Activated B cell treated with CpG ODN at 0.5 μM for 24 hours (primary cell): Measurements from ENCODE around the gene SERTM2. TPM values are rescaled to one million over a fixed set of nuclear protein-coding genes. Genes with fewer than 3 reads are reported as not detected.
"Not testable (repeated sequence)": the region's sequence is repeated elsewhere in the genome, so short reads cannot be mapped to it uniquely, and the experiment has no call there.

Experiments used
- ATAC-seq: fragments of 200-7000 bp; cut with Tn5 transposase; one replicate; pipeline ENCODE4 v1.10.0; 2021; ENCODE audit warnings: low read depth, mild to moderate bottlenecking, moderate library complexity
- CTCF ChIA-PET: fragments of 350-600 bp; sonication (Branson Sonifier 250); formaldehyde crosslinking; loops from one replicate; lab custom pipeline; 2021; ENCODE audit warnings: antibody characterized with exemption; lab: Charles Lee
- POLR2A ChIA-PET: fragments of 350-600 bp; sonication (Branson Sonifier 250); formaldehyde crosslinking; loops from one replicate; lab custom pipeline; 2021; ENCODE audit warnings: antibody characterized with exemption; lab: Charles Lee
- DNase-seq: peaks from one replicate; pipeline ENCODE4 v3.0.0; 2022
- H3K27ac Mint-ChIP-seq: one replicate; pipeline ENCODE4 v1.8.0; 2020; ENCODE audit warnings: mixed read lengths
- H3K27me3 Mint-ChIP-seq: one replicate; pipeline ENCODE4 v1.8.0; 2021; ENCODE audit warnings: mixed read lengths
- H3K36me3 Mint-ChIP-seq: one replicate; pipeline ENCODE4 v1.8.0; 2021; ENCODE audit warnings: low read depth, mixed read lengths
- H3K4me1 Mint-ChIP-seq: one replicate; pipeline ENCODE4 v1.8.0; 2021; ENCODE audit warnings: mixed read lengths
- H3K4me3 Mint-ChIP-seq: one replicate; pipeline ENCODE4 v1.8.0; 2020; ENCODE audit warnings: mild to moderate bottlenecking, mixed read lengths
- H3K9me3 Mint-ChIP-seq: one replicate; pipeline ENCODE4 v1.8.0; 2020; ENCODE audit warnings: mixed read lengths
- intact Hi-C: fragments of 100-400 bp; cut with micrococcal nuclease; formaldehyde crosslinking; loops from one replicate; pipeline ENCODE4 v1.15.1; 2024
- total RNA-seq: library from RNA; stranded (reverse); gene quantifications from 2 replicates; pipeline ENCODE4 v1.2.3, GENCODE V29; 2022
- TF ChIP-seq, protein P1 (sequence below): fragments of 200-600 bp; IDR thresholded peaks from one replicate; pipeline ENCODE4 v1.8.0; 2022; ENCODE audit warnings: antibody characterized with exemption, mild to moderate bottlenecking

SERTM2 gene
- total RNA-seq, 1 donor from 2014 or later = not detected

DNA sequence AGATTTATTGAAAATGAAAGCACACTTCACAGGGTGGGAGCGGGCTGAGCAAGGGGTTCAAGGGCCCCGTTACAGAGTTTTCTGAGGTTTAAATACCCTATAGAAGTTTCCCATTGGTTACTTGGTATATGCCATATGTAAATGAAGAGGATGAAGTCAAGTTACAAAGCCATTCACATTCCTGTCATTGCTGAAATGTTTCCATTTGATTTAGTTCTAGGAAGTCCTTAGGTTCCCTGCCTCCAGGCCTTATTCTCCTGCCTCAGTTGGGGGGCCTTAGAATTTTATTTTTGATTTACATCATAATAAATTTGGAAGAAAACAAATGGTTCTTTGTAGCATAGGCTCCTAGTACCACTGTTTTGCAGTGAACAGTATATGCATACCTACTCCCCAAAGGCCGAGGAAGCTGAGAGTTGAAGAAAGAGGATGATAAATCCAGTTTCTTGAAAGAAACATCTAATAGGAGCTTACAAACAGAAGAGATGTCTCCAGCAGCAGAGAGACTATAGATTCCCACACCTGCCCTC, 31.8 kb downstream of the SERTM2 start:
- Mint-ChIP-seq H3K36me3 (no peaks in the 10 kb centered on the region), H3K27ac (no peak overlapping the region), H3K27me3 (no peaks in the 10 kb centered on the region), H3K4me1 (no peaks in the 10 kb centered on the region), H3K4me3 (no peak overlapping the region), H3K9me3 (no peaks in the 10 kb centered on the region)
- intact Hi-C loops = no loop called here
- CTCF ChIA-PET = no interaction called here
- ATAC-seq (no peak), DNase-seq (no peak)
- POLR2A ChIA-PET = no interaction called here
- TF ChIP-seq, protein P1, sequence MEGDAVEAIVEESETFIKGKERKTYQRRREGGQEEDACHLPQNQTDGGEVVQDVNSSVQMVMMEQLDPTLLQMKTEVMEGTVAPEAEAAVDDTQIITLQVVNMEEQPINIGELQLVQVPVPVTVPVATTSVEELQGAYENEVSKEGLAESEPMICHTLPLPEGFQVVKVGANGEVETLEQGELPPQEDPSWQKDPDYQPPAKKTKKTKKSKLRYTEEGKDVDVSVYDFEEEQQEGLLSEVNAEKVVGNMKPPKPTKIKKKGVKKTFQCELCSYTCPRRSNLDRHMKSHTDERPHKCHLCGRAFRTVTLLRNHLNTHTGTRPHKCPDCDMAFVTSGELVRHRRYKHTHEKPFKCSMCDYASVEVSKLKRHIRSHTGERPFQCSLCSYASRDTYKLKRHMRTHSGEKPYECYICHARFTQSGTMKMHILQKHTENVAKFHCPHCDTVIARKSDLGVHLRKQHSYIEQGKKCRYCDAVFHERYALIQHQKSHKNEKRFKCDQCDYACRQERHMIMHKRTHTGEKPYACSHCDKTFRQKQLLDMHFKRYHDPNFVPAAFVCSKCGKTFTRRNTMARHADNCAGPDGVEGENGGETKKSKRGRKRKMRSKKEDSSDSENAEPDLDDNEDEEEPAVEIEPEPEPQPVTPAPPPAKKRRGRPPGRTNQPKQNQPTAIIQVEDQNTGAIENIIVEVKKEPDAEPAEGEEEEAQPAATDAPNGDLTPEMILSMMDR = no peak

DNA sequence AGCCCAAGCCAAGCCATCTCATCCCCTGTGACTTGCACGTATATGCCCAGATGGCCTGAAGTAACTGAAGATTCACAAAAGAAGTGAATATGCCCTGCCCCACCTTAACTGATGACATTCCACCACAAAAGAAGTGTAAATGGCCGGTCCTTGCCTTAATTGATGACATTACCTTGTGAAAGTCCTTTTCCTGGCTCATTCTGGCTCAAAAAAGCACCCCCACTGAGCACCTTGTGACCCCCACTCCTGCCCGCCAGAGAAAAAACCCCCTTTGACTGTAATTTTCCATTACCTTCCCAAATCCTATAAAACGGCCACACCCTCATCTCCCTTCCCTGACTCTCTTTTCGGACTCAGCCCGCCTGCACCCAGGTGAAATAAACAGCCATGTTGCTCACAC, 37.8 kb downstream of the SERTM2 start:
- POLR2A ChIA-PET, DNase-seq, H3K4me1 Mint-ChIP-seq, H3K27me3 Mint-ChIP-seq, H3K36me3 Mint-ChIP-seq, ATAC-seq, H3K4me3 Mint-ChIP-seq, intact Hi-C loops, H3K9me3 Mint-ChIP-seq, H3K27ac Mint-ChIP-seq, CTCF ChIA-PET: not testable (repeated sequence)

- Mint-ChIP-seq H3K4me1 (no peaks in the 10 kb centered on the region), H3K36me3 (no peaks in the 10 kb centered on the region), H3K4me3 (no peak overlapping the region), H3K27ac (no peak overlapping the region), H3K9me3 (no peaks in the 10 kb centered on the region), H3K27me3 (no peaks in the 10 kb centered on the region)
- intact Hi-C loops = no loop called here
- POLR2A ChIA-PET = no interaction called here
- CTCF ChIA-PET = no interaction called here
- TF ChIP-seq, protein P1 = no peak
- no peak for ATAC-seq
- DNase-seq = no peak
Measured at GRCh38 chrX:111555406-111555958, 44.0 kb downstream of the SERTM2 start.

- H3K4me3 Mint-ChIP-seq = no peak overlapping the region
Measured at GRCh38 chrX:111560801-111561200, 49.4 kb downstream of the SERTM2 start.

GRCh38 chrX:111561851-111562250, 50.4 kb downstream of the SERTM2 start:
- intact Hi-C loops = no loop called here
- ATAC-seq (no peak), DNase-seq (no peak)
- ChIA-PET POLR2A (no interaction called here), CTCF (no interaction called here)
- no peak overlapping the region for H3K27ac Mint-ChIP-seq
- no peaks in the 10 kb centered on the region for H3K4me1 Mint-ChIP-seq
- no peaks in the 10 kb centered on the region for H3K36me3 Mint-ChIP-seq
- no peaks in the 10 kb centered on the region for H3K9me3 Mint-ChIP-seq
- H3K27me3 Mint-ChIP-seq = no peaks in the 10 kb centered on the region
- TF ChIP-seq, protein P1 = no peak
- H3K4me3 Mint-ChIP-seq = no peak overlapping the region

More at GRCh38 chrX:111560801-111561200, 49.4 kb downstream of the SERTM2 start:
- intact Hi-C loops = no loop called here
- ChIA-PET POLR2A (no interaction called here), CTCF (no interaction called here)
- no peaks in the 10 kb centered on the region for H3K9me3 Mint-ChIP-seq
- TF ChIP-seq, protein P1 = no peak
- no peaks in the 10 kb centered on the region for H3K4me1 Mint-ChIP-seq
- no peak overlapping the region for H3K27ac Mint-ChIP-seq
- no peaks in the 10 kb centered on the region for H3K36me3 Mint-ChIP-seq
- no peaks in the 10 kb centered on the region for H3K27me3 Mint-ChIP-seq
- ATAC-seq (no peak), DNase-seq (no peak)
